K562 (cell line): Measurements from ENCODE around the gene ZBTB47.

Experiments used
- DACH1 ChIP-seq: fragments of 450-650 bp; IDR thresholded peaks from 2 replicates; pipeline ENCODE4 v1.6.1; 2018; ENCODE audit not compliant: partially characterized antibody
- ESRRA ChIP-seq: fragments of 450-650 bp; IDR thresholded peaks from 2 replicates; pipeline ENCODE4 v1.6.1; 2014; ENCODE audit warnings: low read depth, mild to moderate bottlenecking, moderate library complexity, borderline replicate concordance
- ETV5 ChIP-seq: sonication (generic); formaldehyde crosslinking; IDR thresholded peaks from 2 replicates; pipeline ENCODE4 v1.4.0; 2020; ENCODE audit warnings: low read depth, mild to moderate bottlenecking, missing genetic modification reagents
- EZH2 ChIP-seq: IDR thresholded peaks from 2 replicates; pipeline ENCODE4 v1.6.1; 2012; ENCODE audit warnings: low read depth, mild to moderate bottlenecking, inconsistent platforms, low read length, borderline replicate concordance
- HNRNPH1 ChIP-seq: fragments of 200-400 bp; formaldehyde crosslinking; optimal IDR thresholded peaks from 2 replicates; pipeline ENCODE3; 2017; ENCODE audit warnings: low read depth, mild to moderate bottlenecking, low read length, moderate library complexity
- ILK ChIP-seq: fragments of 450-650 bp; IDR thresholded peaks from 2 replicates; pipeline ENCODE4 v1.6.1; 2016; ENCODE audit warnings: missing genetic modification characterization, low read depth, mild to moderate bottlenecking, missing compliant biosample characterization, moderate library complexity, borderline replicate concordance
- MAZ ChIP-seq, 2 experiments: fragments of 450-650 bp in 1 of 2; sonication (generic) in 1 of 2; formaldehyde crosslinking; IDR thresholded peaks in 1 of 2; conservative IDR thresholded peaks in 1 of 2; 2 replicates each; pipeline versions ENCODE4 v1.4.0 to v1.5.0; 2020; ENCODE audit warnings: mild to moderate bottlenecking in 1 of 2, missing genetic modification reagents in 1 of 2
- POLR2A ChIP-seq: fragments of 450-650 bp; conservative IDR thresholded peaks from 2 replicates; pipeline ENCODE4 v1.6.1; 2016
- POLR2AphosphoS5 ChIP-seq: IDR thresholded peaks from 2 replicates; pipeline ENCODE4 v1.6.1; 2011; ENCODE audit warnings: mild to moderate bottlenecking, low read depth, low read length, moderate library complexity; ENCODE audit not compliant: control insufficient read depth, insufficient read depth
- SMC3 ChIP-seq: conservative IDR thresholded peaks from 2 replicates; pipeline ENCODE4 v1.6.1; 2011; ENCODE audit warnings: low read depth, low read length, improper control_type of control experiment; ENCODE audit not compliant: insufficient read depth
- ZFX ChIP-seq: sonication (generic); formaldehyde crosslinking; IDR thresholded peaks from 2 replicates; pipeline ENCODE4 v1.8.0; 2022; ENCODE audit warnings: mild to moderate bottlenecking, missing genetic modification reagents, moderate library complexity
- ZNF707 ChIP-seq: fragments of 250-450 bp; sonication (Bioruptor Pico); conservative IDR thresholded peaks from 2 replicates; pipeline ENCODE4 v1.8.0; 2022; ENCODE audit warnings: inconsistent platforms, mild to moderate bottlenecking, moderate library complexity
- TF ChIP-seq, protein P1 (sequence below), 3 experiments: IDR thresholded peaks in 2 of 3; conservative IDR thresholded peaks in 1 of 3; 2 replicates each; pipeline ENCODE4 v1.5.1; 2011 to 2012; ENCODE audit warnings: low read length in 3 of 3, mild to moderate bottlenecking in 3 of 3, control low read depth in 2 of 3, improper control_type of control experiment in 1 of 3, inconsistent platforms in 1 of 3, low read depth in 1 of 3, mixed read lengths in 1 of 3, moderate library complexity in 1 of 3; ENCODE audit not compliant: insufficient read depth in 2 of 3
- TF ChIP-seq, protein P2 (sequence below): sonication (generic); formaldehyde crosslinking; IDR thresholded peaks from 2 replicates; pipeline ENCODE4 v1.8.0; 2022; ENCODE audit warnings: mild to moderate bottlenecking, low read depth, missing genetic modification reagents

GRCh38 chr3:42660131-42660715 lies 6.7 kb downstream of the ZBTB47 start:
- TF ChIP-seq ZFX (CRISPR knock-in tag): no peak
- TF ChIP-seq POLR2A: no peak
- TF ChIP-seq ZNF707 (CRISPR knock-in tag): no peak
- TF ChIP-seq, protein P1, sequence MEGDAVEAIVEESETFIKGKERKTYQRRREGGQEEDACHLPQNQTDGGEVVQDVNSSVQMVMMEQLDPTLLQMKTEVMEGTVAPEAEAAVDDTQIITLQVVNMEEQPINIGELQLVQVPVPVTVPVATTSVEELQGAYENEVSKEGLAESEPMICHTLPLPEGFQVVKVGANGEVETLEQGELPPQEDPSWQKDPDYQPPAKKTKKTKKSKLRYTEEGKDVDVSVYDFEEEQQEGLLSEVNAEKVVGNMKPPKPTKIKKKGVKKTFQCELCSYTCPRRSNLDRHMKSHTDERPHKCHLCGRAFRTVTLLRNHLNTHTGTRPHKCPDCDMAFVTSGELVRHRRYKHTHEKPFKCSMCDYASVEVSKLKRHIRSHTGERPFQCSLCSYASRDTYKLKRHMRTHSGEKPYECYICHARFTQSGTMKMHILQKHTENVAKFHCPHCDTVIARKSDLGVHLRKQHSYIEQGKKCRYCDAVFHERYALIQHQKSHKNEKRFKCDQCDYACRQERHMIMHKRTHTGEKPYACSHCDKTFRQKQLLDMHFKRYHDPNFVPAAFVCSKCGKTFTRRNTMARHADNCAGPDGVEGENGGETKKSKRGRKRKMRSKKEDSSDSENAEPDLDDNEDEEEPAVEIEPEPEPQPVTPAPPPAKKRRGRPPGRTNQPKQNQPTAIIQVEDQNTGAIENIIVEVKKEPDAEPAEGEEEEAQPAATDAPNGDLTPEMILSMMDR (IDR thresholded peaks at IDR 0.05 in 2 of 3, conservative IDR thresholded peaks at IDR 0.05 in 1 of 3; ENCODE audit: insufficient read depth in 2 of 3, low read depth in 1 of 3, low read length in 3 of 3): no peak
- TF ChIP-seq ETV5: no peak
- no peak for TF ChIP-seq ILK (tag)
- TF ChIP-seq SMC3: no peak
- no peak for TF ChIP-seq EZH2
- no peak for TF ChIP-seq HNRNPH1
- TF ChIP-seq MAZ (CRISPR knock-in tag; conservative IDR thresholded peaks at IDR 0.05 in 1 of 2, IDR thresholded peaks at IDR 0.05 in 1 of 2): no peak
- TF ChIP-seq, protein P2, sequence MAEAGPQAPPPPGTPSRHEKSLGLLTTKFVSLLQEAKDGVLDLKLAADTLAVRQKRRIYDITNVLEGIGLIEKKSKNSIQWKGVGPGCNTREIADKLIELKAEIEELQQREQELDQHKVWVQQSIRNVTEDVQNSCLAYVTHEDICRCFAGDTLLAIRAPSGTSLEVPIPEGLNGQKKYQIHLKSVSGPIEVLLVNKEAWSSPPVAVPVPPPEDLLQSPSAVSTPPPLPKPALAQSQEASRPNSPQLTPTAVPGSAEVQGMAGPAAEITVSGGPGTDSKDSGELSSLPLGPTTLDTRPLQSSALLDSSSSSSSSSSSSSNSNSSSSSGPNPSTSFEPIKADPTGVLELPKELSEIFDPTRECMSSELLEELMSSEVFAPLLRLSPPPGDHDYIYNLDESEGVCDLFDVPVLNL (CRISPR knock-in tag): no peak
- TF ChIP-seq ESRRA: no peak
- no peak for TF ChIP-seq POLR2AphosphoS5
- no peak for TF ChIP-seq DACH1
